ENCODE results near the gene ATP6V0B.

DNA sequence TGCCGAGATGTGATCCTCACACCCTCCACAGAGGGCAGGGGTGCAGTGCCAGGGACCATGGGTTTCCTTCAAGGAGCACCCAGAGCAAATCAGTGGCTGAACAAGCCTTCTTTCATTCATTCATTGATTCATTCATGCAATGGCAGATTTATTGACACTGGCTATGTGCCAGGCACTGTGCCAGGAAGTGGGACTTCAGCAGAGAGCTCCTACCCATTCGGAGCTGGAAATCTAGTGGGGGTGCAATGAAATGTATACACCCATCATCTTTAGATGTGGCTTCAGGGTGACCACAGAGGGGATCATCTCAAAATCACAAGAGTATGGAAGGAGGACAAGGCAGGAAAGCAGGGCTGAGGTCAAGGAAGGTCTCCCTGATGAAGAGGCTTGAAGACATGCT is 37.6 kb downstream of the ATP6V0B start:
- TF ChIP-seq CTCF (IDR thresholded peaks at IDR 0.05) (no peak), POLR2A (IDR thresholded peaks at IDR 0.05) (no peak)
